Cardiac muscle cell (in vitro differentiated cells and primary cell): ENCODE data around the gene ALK. TPM values are rescaled to one million over a fixed set of nuclear protein-coding genes. Genes with fewer than 3 reads are reported as not detected.
A peak's percentile ranks its signal among the peaks of the same experiment; 100 is the strongest.

Experiments used
- DNase-seq, 2 donors: peaks; one replicate each; pipeline versions ENCODE4 v3.0.0 to v3.0.0-alpha.2; 2010 to 2017; ENCODE audit warnings: low read depth in 1 of 2, low spot score in 1 of 2
- H3K27ac ChIP-seq: fragments of 200-600 bp; sonication (generic); 2 replicates; pipeline ENCODE4 v1.5.1; 2016
- H3K27me3 ChIP-seq: fragments of 200-600 bp; sonication (generic); 2 replicates; pipeline ENCODE4 v1.6.0; 2016; ENCODE audit warnings: control low read depth
- H3K36me3 ChIP-seq: fragments of 200-600 bp; sonication (generic); 2 replicates; pipeline ENCODE4 v1.5.1; 2016; ENCODE audit warnings: control low read depth
- H3K4me1 ChIP-seq: fragments of 200-600 bp; sonication (generic); 2 replicates; pipeline ENCODE4 v1.8.1; 2017; ENCODE audit warnings: low read depth, mild to moderate bottlenecking, mixed run types
- H3K4me3 ChIP-seq: fragments of 200-600 bp; sonication (generic); 2 replicates; pipeline ENCODE4 v1.5.1; 2016; ENCODE audit warnings: mild to moderate bottlenecking
- H3K9me3 ChIP-seq: fragments of 200-600 bp; sonication (generic); 2 replicates; pipeline ENCODE4 v1.5.1; 2017; ENCODE audit warnings: low read depth, mild to moderate bottlenecking, control low read depth
- polyA plus RNA-seq: library from polyadenylated mRNA; unstranded; fragments of >200 nt; fragmentation: Nextera tagmentation; extraction: Ambion mirVana; gene quantifications from 2 replicates; pipeline ENCODE4 v1.2.1, GENCODE V29; 2016
- total RNA-seq: library from RNA; depleted of rRNA; stranded (reverse); fragments of >200 nt; gene quantifications from 2 replicates; pipeline ENCODE4 v1.2.3, GENCODE V29; 2016
- TF ChIP-seq, protein P1 (sequence below): IDR thresholded peaks from 2 replicates; pipeline ENCODE4 v1.5.1; 2012; ENCODE audit warnings: low read depth, mild to moderate bottlenecking, low read length

ALK gene
- total and polyA plus RNA-seq, 2 experiments from 2014 or later = 1.8 to 4.3 TPM

DNA sequence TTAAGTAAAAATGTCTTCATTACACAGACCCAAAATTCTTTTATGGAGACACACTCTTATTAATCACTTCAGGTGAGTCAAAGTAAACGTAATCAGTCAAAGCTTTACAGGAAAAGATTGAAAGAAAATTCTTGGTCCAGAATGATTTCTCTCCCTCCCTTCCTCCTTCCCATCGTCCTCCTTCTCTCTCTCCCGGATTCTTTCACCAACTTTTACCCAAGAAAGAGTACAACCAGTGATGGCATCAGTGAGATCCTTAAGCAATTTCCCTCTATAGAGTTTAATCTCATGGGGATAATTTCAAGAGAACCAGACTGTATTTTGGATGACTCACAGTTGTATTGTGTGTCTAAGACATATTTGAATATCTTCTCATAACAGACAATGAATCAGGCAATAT lies 258.1 kb downstream of the ALK start:
- no peak overlapping the region for H3K4me3 ChIP-seq
- H3K27me3 ChIP-seq = no peaks in the 10 kb centered on the region
- no peaks in the 10 kb centered on the region for H3K9me3 ChIP-seq
- no peaks in the 10 kb centered on the region for H3K36me3 ChIP-seq
- TF ChIP-seq, protein P1, sequence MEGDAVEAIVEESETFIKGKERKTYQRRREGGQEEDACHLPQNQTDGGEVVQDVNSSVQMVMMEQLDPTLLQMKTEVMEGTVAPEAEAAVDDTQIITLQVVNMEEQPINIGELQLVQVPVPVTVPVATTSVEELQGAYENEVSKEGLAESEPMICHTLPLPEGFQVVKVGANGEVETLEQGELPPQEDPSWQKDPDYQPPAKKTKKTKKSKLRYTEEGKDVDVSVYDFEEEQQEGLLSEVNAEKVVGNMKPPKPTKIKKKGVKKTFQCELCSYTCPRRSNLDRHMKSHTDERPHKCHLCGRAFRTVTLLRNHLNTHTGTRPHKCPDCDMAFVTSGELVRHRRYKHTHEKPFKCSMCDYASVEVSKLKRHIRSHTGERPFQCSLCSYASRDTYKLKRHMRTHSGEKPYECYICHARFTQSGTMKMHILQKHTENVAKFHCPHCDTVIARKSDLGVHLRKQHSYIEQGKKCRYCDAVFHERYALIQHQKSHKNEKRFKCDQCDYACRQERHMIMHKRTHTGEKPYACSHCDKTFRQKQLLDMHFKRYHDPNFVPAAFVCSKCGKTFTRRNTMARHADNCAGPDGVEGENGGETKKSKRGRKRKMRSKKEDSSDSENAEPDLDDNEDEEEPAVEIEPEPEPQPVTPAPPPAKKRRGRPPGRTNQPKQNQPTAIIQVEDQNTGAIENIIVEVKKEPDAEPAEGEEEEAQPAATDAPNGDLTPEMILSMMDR = no peak
- H3K4me1 ChIP-seq = no peaks in the 10 kb centered on the region
- peak in 1 of 2 donors; percentile 48 for DNase-seq
- H3K27ac ChIP-seq = no peak overlapping the region

DNA sequence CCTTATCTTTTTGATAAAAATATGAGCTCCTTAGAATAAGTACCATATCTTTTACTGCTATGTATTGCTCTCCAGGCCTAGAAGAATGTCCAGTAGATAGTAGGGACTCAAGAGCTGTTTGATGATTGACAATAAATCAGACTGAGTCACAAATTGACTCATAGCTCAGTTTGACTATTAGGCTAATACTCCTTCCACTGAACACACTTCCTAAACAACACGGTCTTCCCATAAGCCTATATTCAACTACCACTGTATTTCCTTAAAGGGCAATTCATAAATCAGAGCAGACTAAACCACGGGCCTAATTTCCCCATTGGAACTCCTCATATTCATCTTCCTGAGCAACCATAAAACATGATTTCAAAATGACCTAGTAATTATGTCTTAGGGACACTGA lies 258.5 kb downstream of the ALK start:
- TF ChIP-seq, protein P1 = no peak
- no peaks in the 10 kb centered on the region for H3K36me3 ChIP-seq
- no peak overlapping the region for H3K27ac ChIP-seq
- H3K4me3 ChIP-seq = no peak overlapping the region
- no peak for DNase-seq
- H3K4me1 ChIP-seq = no peaks in the 10 kb centered on the region
- H3K9me3 ChIP-seq = no peaks in the 10 kb centered on the region
- no peaks in the 10 kb centered on the region for H3K27me3 ChIP-seq

DNA sequence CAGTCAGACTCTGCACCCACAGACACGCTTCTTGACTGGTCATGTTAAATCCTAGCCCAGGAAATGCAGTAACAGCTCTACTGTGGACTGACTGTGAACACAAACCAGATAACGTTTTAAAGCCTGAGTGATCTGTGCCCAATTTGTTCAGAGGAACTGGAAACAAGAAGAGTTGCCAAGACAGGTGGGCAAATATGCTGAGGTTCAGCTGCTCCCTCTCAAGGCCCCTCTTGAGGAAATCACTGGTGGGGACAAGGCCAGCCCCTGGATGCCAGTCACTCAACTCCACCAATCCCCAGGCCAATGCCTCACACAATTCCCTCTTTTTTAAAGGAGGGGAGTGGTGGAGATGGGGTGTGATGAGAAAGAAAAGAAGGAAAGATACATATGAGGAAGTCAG lies 261.2 kb downstream of the ALK start:
- H3K4me3 ChIP-seq = no peak overlapping the region
- no peaks in the 10 kb centered on the region for H3K9me3 ChIP-seq
- no peaks in the 10 kb centered on the region for H3K27me3 ChIP-seq
- H3K4me1 ChIP-seq = peaks cover 20% of the 10 kb centered on the region
- no peaks in the 10 kb centered on the region for H3K36me3 ChIP-seq
- TF ChIP-seq, protein P1 = no peak
- no peak for DNase-seq
- no peak overlapping the region for H3K27ac ChIP-seq

DNA sequence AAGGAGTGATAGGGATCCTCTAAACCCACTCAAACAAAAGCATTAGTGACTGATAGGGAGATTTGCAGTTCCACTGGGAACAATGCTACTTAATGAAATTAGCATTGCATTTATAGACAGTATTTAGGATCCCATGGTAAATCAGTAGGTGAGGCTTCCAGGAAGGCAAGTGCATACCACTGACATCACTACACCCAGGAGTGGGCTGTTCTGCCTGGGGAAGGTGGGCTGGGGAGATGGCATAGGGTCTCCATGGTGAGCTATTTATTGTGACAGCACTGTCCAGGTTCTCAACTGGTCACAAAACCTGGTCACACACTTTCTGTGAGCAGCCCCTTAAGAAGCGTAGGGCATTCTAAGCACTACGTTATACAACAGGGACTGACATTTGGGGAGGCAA lies 262.2 kb downstream of the ALK start:
- no peaks in the 10 kb centered on the region for H3K36me3 ChIP-seq
- H3K4me3 ChIP-seq = no peak overlapping the region
- TF ChIP-seq, protein P1 = no peak
- no peaks in the 10 kb centered on the region for H3K9me3 ChIP-seq
- peaks cover 29% of the 10 kb centered on the region for H3K4me1 ChIP-seq
- no peaks in the 10 kb centered on the region for H3K27me3 ChIP-seq
- DNase-seq = no peak
- no peak overlapping the region for H3K27ac ChIP-seq

DNA sequence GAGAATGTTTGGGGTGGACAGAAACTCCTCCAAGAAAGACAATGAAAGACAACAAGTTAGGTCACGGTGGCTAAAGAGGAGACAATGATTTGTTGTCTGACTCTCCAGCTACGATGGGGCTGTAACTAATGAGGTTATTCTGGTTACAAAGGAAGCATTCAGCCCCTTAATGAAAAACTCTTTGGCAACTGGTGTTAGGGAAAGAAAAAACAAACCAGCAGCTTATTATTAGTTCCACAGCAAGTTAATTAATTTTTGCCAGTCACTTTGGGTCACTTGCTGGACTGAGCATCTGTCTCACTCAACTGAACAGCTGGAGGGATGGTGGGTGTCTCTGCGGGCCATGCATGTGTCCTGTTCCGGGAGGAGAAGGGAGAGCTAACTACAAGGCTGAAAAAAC lies 263.7 kb downstream of the ALK start:
- Histone ChIP-seq H3K36me3 (no peaks in the 10 kb centered on the region), H3K27me3 (no peaks in the 10 kb centered on the region), H3K4me3 (no peak overlapping the region), H3K9me3 (no peaks in the 10 kb centered on the region), H3K27ac (no peak overlapping the region), H3K4me1 (peaks cover 29% of the 10 kb centered on the region)
- TF ChIP-seq, protein P1 = no peak
- DNase-seq = no peak

DNA sequence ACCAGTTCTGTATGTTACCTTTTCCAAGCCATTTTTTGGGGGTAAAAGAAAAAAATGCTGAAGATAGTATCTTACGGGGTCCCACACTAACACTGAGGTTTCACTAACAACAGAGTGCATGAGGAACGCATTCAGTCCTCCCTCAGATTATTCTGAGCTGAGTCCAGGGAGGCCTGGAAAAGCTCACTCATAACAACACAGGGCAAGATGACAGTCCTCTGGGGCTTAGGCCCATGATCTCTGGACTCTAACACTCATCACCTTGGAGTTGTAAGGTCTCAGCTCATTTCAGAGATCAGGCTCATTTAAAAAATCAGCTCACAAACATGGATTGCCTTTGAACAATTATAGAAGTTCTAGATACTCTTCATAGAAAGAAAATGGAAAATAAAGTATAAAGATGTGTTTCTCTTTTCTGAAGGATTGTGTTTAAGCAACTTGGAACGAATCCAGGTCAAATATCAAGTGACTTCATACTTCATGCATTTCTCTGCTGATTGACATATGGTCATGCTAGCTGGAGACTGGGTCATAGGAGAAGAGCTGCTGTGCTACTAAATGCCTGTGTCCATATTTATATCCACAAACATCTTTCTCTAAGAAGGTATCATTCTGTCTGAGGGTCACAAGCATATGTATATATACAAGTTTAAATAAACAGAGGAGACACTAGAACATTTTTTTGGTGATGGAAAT lies 265.8 kb downstream of the ALK start:
- H3K4me1 ChIP-seq = peaks cover 40% of the 10 kb centered on the region
- H3K27me3 ChIP-seq = no peaks in the 10 kb centered on the region
- peak overlapping the region; percentile 86 for H3K27ac ChIP-seq
- H3K9me3 ChIP-seq = no peaks in the 10 kb centered on the region
- no peak overlapping the region for H3K4me3 ChIP-seq
- peak in 1 of 2 donors; percentile 91 for DNase-seq
- no peaks in the 10 kb centered on the region for H3K36me3 ChIP-seq
- TF ChIP-seq, protein P1 = no peak
